Panc1 (cell line): ENCODE measurements around the gene LRRC71. TPM values are rescaled to one million over a fixed set of nuclear protein-coding genes. Genes with fewer than 3 reads are reported as not detected.

ENCODE experiments used
- ATAC-seq: fragments of 200-7000 bp; cut with Tn5 transposase; 2 replicates; pipeline ENCODE4 v1.9.1; 2020; ENCODE audit warnings: mild to moderate bottlenecking, moderate library complexity
- BruUV-seq: library from RNA; stranded (reverse); fragments of 400-500 nt; replicated peaks from 2 replicates; lab custom pipeline; 2021; lab: Mats Ljungman, UMichigan
- CTCF ChIA-PET: fragments of 300-600 bp; sonication (Branson Sonifier 250); formaldehyde crosslinking; loops from one replicate; lab custom pipeline; 2022; ENCODE audit warnings: antibody characterized with exemption; lab: Charles Lee
- POLR2A ChIA-PET: fragments of 300-600 bp; sonication (Branson Sonifier 250); formaldehyde crosslinking; loops from one replicate; lab custom pipeline; 2022; ENCODE audit warnings: antibody characterized with exemption; lab: Charles Lee
- DNase-seq: peaks from one replicate; pipeline ENCODE4 v3.0.0-alpha.2; 2010; ENCODE audit warnings: low read depth, low spot score
- H3K27ac ChIP-seq: 2 replicates; pipeline ENCODE4 v1.5.1; 2011; ENCODE audit warnings: mild to moderate bottlenecking, low read length, inconsistent platforms
- H3K27me3 ChIP-seq: fragments of 200-500 bp; sonication (Bioruptor generic); 2 replicates; pipeline ENCODE4 v1.6.0; 2014; ENCODE audit warnings: low read length, inconsistent platforms; ENCODE audit not compliant: control insufficient read depth, insufficient read depth
- H3K36me3 ChIP-seq: fragments of 200-500 bp; sonication (Bioruptor generic); 2 replicates; pipeline ENCODE4 v1.5.1; 2014; ENCODE audit warnings: inconsistent platforms, mild to moderate bottlenecking, low read length, moderate library complexity; ENCODE audit not compliant: control insufficient read depth, insufficient read depth
- H3K4me1 ChIP-seq: 2 replicates; pipeline ENCODE4 v1.5.1; 2011; ENCODE audit warnings: inconsistent platforms, mild to moderate bottlenecking, low read length, moderate library complexity; ENCODE audit not compliant: control insufficient read depth, insufficient read depth
- H3K4me3 ChIP-seq, 2 experiments: 2 replicates each; pipeline ENCODE4 v1.5.1; 2011 to 2012; ENCODE audit warnings: low read depth in 2 of 2, low read length in 2 of 2, mild to moderate bottlenecking in 2 of 2, inconsistent platforms in 1 of 2, moderate library complexity in 1 of 2
- H3K9me3 ChIP-seq: fragments of 200-500 bp; sonication (Bioruptor generic); 2 replicates; pipeline ENCODE4 v1.5.1; 2014; ENCODE audit warnings: low read depth, mild to moderate bottlenecking, inconsistent platforms, low read length, moderate library complexity; ENCODE audit not compliant: control insufficient read depth, insufficient read depth
- CTCF ChIP-seq: fragments of 450-650 bp; IDR thresholded peaks from 2 replicates; pipeline ENCODE4 v1.5.1; 2017; ENCODE audit warnings: mild to moderate bottlenecking
- POLR2AphosphoS5 ChIP-seq: IDR thresholded peaks from 2 replicates; pipeline ENCODE4 v1.6.1; 2012; ENCODE audit warnings: mild to moderate bottlenecking, low read depth, low read length, moderate library complexity
- SIN3A ChIP-seq: IDR thresholded peaks from 2 replicates; pipeline ENCODE4 v1.6.1; 2012; ENCODE audit warnings: low read depth, mild to moderate bottlenecking, low read length, moderate library complexity, borderline replicate concordance; ENCODE audit not compliant: insufficient read depth
- TCF7L2 ChIP-seq: IDR thresholded peaks from 2 replicates; pipeline ENCODE4 v1.6.1; 2011; ENCODE audit warnings: mild to moderate bottlenecking, low read depth, low read length, inconsistent platforms
- in situ Hi-C: cut with HindIII; loops from 2 replicates; pipeline ENCODE4 v1.10.0; 2016; ENCODE audit warnings: low sequenced_read_pairs, low pct_unique_long_range_greater_than_20kb
- intact Hi-C: fragments of 100-400 bp; cut with micrococcal nuclease; formaldehyde crosslinking; loops from one replicate; pipeline ENCODE4 v1.10.0; 2022; ENCODE audit not compliant: unreplicated experiment
- total RNA-seq: library from RNA; stranded (reverse); gene quantifications from one replicate; pipeline ENCODE4 v1.2.1, GENCODE V29; 2021; ENCODE audit not compliant: unreplicated experiment
- TF ChIP-seq, protein P1 (sequence below), 2 experiments: IDR thresholded peaks; 2 replicates each; pipeline ENCODE4 v1.6.1; 2011 to 2012; ENCODE audit warnings: low read depth in 2 of 2, control low read depth in 1 of 2, low read length in 1 of 2, mild to moderate bottlenecking in 1 of 2, moderate library complexity in 1 of 2; ENCODE audit not compliant: insufficient read depth in 1 of 2

Gene LRRC71
- total RNA-seq, 1 experiment from 2014 or later: 0.77 TPM

DNA sequence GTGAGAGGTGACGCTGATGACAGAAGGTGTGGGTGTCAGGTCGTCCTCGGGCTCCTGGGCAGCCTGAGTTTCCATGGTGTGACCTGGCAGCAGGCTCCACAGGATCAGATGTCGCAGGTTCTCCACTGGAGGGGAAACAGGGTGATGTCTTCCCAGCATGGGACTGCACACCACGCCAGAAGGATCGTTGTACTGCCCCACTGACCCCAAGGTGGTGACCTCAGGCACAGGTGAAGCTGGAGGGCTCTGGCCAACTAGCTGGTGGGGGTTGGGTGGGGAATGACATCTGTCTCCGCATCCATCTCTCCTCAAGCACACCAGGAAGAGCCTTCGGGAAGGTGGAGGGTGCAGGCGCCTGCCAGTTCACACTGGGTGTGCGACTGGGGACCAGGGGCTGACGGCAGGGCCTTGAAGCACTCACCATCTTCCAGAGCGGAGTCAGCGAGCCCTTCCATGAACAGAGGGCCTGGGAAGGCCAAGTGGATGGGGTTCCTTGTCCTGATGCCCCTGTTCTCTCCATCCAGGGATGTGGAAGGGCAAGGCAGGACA lies 19.4 kb downstream of the LRRC71 start:
- BruUV-seq: no TSS peak
- Histone ChIP-seq H3K27ac (no peak overlapping the region), H3K4me3 (no peak overlapping the region), H3K27me3 (no peaks in the 10 kb centered on the region), H3K36me3 (no peaks in the 10 kb centered on the region; the same call in 1 of the 2 replicates), H3K4me1 (no peaks in the 10 kb centered on the region), H3K9me3 (no peaks in the 10 kb centered on the region)
- ATAC-seq (no peak), DNase-seq (no peak)
- ChIA-PET CTCF (no interaction called here), POLR2A (no interaction called here)
- intact Hi-C loops (no loop called here), in situ Hi-C loops (no loop called here)
- TF ChIP-seq, protein P1, sequence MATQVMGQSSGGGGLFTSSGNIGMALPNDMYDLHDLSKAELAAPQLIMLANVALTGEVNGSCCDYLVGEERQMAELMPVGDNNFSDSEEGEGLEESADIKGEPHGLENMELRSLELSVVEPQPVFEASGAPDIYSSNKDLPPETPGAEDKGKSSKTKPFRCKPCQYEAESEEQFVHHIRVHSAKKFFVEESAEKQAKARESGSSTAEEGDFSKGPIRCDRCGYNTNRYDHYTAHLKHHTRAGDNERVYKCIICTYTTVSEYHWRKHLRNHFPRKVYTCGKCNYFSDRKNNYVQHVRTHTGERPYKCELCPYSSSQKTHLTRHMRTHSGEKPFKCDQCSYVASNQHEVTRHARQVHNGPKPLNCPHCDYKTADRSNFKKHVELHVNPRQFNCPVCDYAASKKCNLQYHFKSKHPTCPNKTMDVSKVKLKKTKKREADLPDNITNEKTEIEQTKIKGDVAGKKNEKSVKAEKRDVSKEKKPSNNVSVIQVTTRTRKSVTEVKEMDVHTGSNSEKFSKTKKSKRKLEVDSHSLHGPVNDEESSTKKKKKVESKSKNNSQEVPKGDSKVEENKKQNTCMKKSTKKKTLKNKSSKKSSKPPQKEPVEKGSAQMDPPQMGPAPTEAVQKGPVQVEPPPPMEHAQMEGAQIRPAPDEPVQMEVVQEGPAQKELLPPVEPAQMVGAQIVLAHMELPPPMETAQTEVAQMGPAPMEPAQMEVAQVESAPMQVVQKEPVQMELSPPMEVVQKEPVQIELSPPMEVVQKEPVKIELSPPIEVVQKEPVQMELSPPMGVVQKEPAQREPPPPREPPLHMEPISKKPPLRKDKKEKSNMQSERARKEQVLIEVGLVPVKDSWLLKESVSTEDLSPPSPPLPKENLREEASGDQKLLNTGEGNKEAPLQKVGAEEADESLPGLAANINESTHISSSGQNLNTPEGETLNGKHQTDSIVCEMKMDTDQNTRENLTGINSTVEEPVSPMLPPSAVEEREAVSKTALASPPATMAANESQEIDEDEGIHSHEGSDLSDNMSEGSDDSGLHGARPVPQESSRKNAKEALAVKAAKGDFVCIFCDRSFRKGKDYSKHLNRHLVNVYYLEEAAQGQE (IDR thresholded peaks at IDR 0.05; ENCODE audit: insufficient read depth in 1 of 2, low read depth in 2 of 2, low read length in 1 of 2): no peak
- TF ChIP-seq CTCF (no peak), TCF7L2 (no peak), POLR2AphosphoS5 (no peak), SIN3A (no peak)

DNA sequence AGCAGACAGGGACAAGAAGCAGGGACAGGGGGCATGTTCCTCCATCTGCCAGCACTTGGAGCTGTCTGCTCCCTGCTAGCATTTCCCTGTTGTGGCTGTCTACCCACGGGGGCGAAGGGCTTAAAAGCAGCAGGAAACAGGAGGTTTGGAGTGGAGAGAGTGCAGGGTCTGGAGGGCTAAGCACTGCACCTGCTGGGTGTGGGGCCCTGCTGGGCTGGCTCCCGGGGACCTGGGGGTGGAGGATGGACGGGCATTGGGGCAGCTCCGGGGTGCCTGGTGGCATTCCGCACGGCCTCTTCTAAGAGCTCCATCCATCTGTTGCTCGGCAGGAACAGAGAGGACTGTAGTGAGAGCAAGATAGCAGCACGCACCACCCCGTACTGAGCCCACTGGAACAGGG lies 21.2 kb downstream of the LRRC71 start:
- H3K36me3 ChIP-seq: no peaks in the 10 kb centered on the region; the same call in 1 of the 2 replicates
- in situ Hi-C loops (no loop called here), intact Hi-C loops (no loop called here)
- no peak overlapping the region for H3K4me3 ChIP-seq
- DNase-seq: no peak
- ChIA-PET CTCF (no interaction called here), POLR2A (no interaction called here)
- H3K4me1 ChIP-seq: no peaks in the 10 kb centered on the region
- H3K9me3 ChIP-seq: no peaks in the 10 kb centered on the region
- no TSS peak for BruUV-seq
- no peak for TF ChIP-seq POLR2AphosphoS5
- TF ChIP-seq, protein P1 (IDR thresholded peaks at IDR 0.05; ENCODE audit: insufficient read depth in 1 of 2, low read depth in 2 of 2, low read length in 1 of 2): no peak
- TF ChIP-seq SIN3A: no peak
- no peak for TF ChIP-seq TCF7L2
- TF ChIP-seq CTCF: no peak
- no peaks in the 10 kb centered on the region for H3K27me3 ChIP-seq
- H3K27ac ChIP-seq: no peak overlapping the region
- ATAC-seq: no peak
